GM18951 (cell line): Measurements from ENCODE around the gene EYA2.

ENCODE experiments used
- POLR2A ChIP-seq: IDR thresholded peaks from 4 replicates; pipeline ENCODE4 v1.6.1; 2011; ENCODE audit warnings: mild to moderate bottlenecking; ENCODE audit not compliant: insufficient read length, insufficient read depth; ENCODE audit errors: extremely low read depth
- in situ Hi-C: fragments of 300-500 bp; cut with MboI; formaldehyde crosslinking; loops from one replicate; pipeline ENCODE4 v1.12.0; 2022; ENCODE audit warnings: low sequenced_read_pairs, mixed read lengths, inconsistent platforms; ENCODE audit not compliant: unreplicated experiment

EYA2 gene

DNA sequence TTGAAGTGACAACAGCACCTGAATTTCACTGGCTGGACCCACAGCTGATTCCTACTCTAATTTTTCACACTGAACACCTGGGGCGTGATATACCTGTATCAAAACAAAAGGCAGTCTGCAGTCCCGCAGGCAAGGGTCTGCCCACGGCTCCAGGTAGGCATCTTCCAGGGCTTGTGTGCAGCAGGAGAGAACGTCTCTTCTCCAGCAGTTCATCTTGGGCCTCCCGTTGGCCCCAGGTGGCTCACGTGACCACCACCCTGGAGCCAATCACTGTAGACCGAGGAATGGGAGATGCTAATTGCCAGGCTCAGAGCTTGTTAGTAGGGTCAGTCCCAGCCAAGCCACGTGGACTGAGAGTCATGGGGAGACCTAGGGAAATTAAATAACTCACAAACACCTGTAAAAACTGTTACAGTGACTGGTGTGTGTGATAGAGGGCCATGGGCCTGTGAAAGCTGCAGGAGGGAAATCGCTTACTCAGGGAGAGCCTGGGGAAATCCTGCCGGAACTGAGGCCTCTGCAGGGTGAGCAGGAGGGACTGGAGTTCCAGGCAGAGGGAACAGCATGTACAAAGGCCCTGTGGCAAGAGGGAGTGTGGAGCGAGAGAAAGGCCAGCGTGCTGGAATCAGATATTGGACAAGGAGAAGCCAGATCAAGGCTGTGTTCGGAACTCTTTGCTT is 83.4 kb downstream of the EYA2 start:
- no peak for TF ChIP-seq POLR2A
- in situ Hi-C loops: no loop called here

DNA sequence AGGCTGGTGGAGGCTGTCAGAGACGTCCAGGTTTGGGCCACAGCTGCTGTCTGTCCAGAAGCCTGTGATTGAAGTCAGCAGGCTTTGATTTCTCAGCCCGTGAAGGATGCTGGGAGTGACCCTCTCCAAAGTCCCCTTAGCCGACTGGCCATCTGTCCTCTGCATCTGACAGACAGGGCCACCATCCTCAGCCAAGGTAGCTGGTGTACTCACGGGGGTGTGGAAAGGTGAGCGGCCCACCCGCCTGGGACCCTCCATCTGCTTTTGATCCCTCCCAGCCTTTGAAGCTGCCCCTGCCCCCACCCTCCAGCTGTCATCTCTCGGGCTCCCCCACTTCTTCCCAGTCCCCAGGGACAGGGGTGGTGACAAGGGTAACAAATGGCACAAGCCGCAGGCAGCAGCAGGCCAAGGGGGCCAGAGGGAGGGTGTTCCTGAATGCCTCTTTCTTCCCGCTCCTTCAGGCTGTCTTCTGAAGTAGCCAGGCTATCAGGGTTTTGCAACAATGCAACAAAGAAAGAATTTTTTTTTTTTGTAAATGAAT is 84.4 kb downstream of the EYA2 start:
- in situ Hi-C loops: no loop called here
- TF ChIP-seq POLR2A: no peak

- in situ Hi-C loops: no loop called here
- no peak for TF ChIP-seq POLR2A
Observed at GRCh38 chr20:46979603-46980241, 85.1 kb downstream of the EYA2 start.

GRCh38 chr20:46981184-46981583 is 86.5 kb downstream of the EYA2 start:
- TF ChIP-seq POLR2A: no peak
- in situ Hi-C loops: no loop called here

- in situ Hi-C loops: no loop called here
- no peak for TF ChIP-seq POLR2A
Observed at GRCh38 chr20:46983466-46983865, 88.8 kb downstream of the EYA2 start.

DNA sequence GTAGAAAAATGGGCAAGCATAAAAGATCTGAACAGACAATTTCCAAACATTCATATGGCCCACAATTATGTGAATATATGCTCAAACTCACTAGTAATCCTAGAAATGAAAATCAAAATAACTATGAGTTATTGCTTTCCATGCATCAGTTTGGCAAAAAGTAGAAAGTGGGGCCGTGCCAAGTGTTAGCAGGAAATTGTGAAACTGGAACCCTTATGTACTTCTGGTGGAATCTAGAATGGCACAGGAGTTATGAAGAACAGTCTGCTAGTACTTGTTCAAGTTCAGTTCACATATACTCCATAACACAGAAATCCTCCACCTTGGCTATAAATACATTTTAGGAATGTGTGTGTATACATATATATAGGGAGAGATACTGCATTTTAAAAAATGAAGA is 89.8 kb downstream of the EYA2 start:
- TF ChIP-seq POLR2A: no peak

DNA sequence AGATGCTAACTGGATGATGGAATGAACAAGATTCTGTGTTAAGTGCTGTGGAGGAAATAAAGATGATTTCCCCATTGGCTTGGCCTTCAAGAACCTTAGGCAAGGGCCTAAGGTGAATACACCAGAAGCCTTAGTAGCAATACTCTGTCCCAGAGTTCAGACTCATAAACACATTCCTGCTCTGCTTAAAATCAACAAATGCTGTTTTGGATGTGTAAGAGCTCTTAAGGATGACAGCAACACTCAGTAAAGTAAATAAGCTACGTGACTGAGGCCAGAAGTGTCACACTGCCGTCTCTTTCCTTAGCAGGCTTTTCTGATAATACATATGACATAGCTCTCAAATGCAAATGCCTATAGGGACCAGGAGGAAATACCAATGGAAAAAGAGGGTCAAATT is 90.6 kb downstream of the EYA2 start:
- TF ChIP-seq POLR2A: no peak
- in situ Hi-C loops: no loop called here

More for the DNA sequence above, 89.8 kb downstream of the EYA2 start:
- in situ Hi-C loops: no loop called here

DNA sequence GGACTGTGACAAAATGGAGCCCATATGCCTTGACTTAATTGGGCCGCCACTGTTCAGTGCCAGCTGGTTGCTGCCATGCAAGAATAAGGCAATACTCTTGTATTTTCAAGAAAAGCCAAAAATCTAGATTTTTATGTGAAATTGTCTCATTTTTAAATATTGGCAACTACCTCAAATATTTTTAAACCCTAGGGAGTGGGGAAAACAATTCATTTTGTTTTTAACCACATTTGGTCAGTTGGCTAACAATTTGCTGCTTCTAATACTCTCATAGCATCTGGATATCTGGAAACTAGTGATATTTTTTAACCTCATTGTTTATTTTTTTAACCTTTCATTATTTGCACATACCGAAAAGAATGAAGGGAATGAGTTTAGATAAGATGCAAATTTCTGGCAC is 91.0 kb downstream of the EYA2 start:
- in situ Hi-C loops: no loop called here
- TF ChIP-seq POLR2A: no peak

DNA sequence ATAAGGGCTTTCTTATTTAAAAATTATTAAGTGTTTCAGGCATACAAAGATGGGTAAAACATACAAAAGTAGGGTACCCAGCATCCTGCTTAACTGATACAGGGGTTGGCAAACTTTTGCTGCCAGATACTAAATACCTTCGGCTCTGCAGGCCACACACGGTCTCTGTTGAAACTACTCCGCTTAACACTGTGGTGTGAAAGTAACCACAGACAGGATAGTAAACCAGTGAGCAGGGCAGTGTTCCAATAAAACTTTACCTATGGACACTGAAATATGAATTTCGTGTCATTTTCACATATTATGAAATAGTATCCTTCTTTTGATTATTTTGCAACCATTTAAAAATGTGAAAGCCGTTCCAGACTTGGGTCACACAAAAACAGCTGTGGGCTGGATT is 92.4 kb downstream of the EYA2 start:
- TF ChIP-seq POLR2A: no peak
- in situ Hi-C loops: no loop called here

DNA sequence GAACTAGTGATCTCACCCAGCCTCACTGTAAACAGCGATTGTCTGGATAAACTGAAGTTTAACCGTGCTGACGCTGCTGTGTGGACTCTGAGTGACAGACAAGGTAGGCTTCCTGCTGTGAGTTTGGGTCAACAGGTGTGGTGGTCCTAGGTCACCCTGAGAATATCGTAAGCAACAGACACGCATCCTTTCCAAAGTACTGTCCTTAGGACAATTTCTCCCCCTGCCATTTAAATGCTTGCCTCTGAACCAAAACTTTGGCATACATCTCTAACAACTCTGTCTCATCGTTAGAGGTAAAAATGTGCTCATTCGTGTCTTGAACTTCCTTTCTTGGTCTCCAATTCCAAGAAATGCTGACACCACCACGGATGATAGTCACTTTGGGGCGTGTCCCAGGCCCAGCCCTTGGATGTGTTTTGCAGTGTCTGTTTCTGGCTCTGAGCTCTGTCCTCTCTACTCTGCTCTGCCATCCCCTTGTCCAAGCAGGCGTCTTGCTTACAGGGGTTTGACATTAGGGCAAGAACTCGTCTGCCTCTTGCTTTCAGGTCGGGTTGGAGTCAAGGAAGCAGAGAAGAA is 95.5 kb downstream of the EYA2 start:
- TF ChIP-seq POLR2A: no peak
- in situ Hi-C loops: no loop called here

- in situ Hi-C loops: no loop called here
- no peak for TF ChIP-seq POLR2A
Observed at GRCh38 chr20:46990596-46991104, 96.0 kb downstream of the EYA2 start.

GRCh38 chr20:46991168-46991567 is 96.5 kb downstream of the EYA2 start:
- no peak for TF ChIP-seq POLR2A
- in situ Hi-C loops: no loop called here

GRCh38 chr20:46991880-46992639 is 97.4 kb downstream of the EYA2 start:
- in situ Hi-C loops: no loop called here
- no peak for TF ChIP-seq POLR2A
